ENCODE measurements around the gene CASD1.

- TF ChIP-seq POLR2A (IDR thresholded peaks at IDR 0.05) (no peak), CTCF (IDR thresholded peaks at IDR 0.05) (no peak)
Observed at GRCh38 chr7:94588075-94588474, 78.5 kb downstream of the CASD1 start.

All from esophagus squamous epithelium (tissue), 4 donors.